Heart left ventricle (tissue), 16 donors: Measurements from ENCODE around the gene NEURL4. TPM values are rescaled to one million over a fixed set of nuclear protein-coding genes. Genes with fewer than 3 reads are reported as not detected.
A peak's percentile ranks its signal among the peaks of the same experiment; 100 is the strongest.

Source experiments
- ATAC-seq, 4 donors: fragments of 200-7000 bp; cut with Tn5 transposase; one replicate each; pipeline ENCODE4 v1.9.1; 2020 to 2022; ENCODE audit warnings: moderate library complexity in 4 of 4, mild to moderate bottlenecking in 3 of 4, moderate number of reproducible peaks in 1 of 4
- DNase-seq, 5 donors: peaks; one replicate each; pipeline ENCODE4 v3.0.0-alpha.2; 2020
- H3K27ac ChIP-seq, 12 donors: fragments of 200-600 bp; sonication (generic) in 4 of 12; one replicate each; pipeline versions ENCODE4 v1.5.0 to v1.8.0; 2016 to 2022; ENCODE audit warnings: mild to moderate bottlenecking in 2 of 12
- H3K27me3 ChIP-seq, 9 donors: fragments of 200-600 bp; sonication (generic) in 2 of 9; one replicate each; pipeline versions ENCODE4 v1.5.1 to v1.8.0; 2016 to 2022; ENCODE audit warnings: mild to moderate bottlenecking in 3 of 9
- H3K36me3 ChIP-seq, 9 donors: fragments of 200-600 bp; sonication (generic) in 2 of 9; one replicate each; pipeline versions ENCODE4 v1.5.0 to v1.8.0; 2018 to 2022; ENCODE audit warnings: mild to moderate bottlenecking in 2 of 9
- H3K4me1 ChIP-seq, 12 donors: fragments of 200-600 bp; sonication (generic) in 4 of 12; one replicate each; pipeline versions ENCODE4 v1.5.0 to v1.8.0; 2016 to 2022; ENCODE audit warnings: mild to moderate bottlenecking in 3 of 12
- H3K4me3 ChIP-seq, 12 donors: fragments of 200-600 bp; sonication (generic) in 4 of 12; one replicate each; pipeline versions ENCODE4 v1.5.0 to v1.8.0; 2017 to 2022; ENCODE audit warnings: mild to moderate bottlenecking in 9 of 12, moderate library complexity in 4 of 12
- H3K9me3 ChIP-seq, 12 donors: fragments of 200-600 bp; sonication (generic) in 4 of 12; one replicate each; pipeline versions ENCODE4 v1.5.0 to v1.8.0; 2016 to 2022; ENCODE audit warnings: mild to moderate bottlenecking in 1 of 12
- POLR2A ChIP-seq, 2 donors: fragments of 450-650 bp; IDR thresholded peaks; one replicate each; pipeline ENCODE4 v1.6.1; 2017; ENCODE audit warnings: antibody characterized with exemption in 2 of 2, mild to moderate bottlenecking in 2 of 2, moderate library complexity in 2 of 2
- WGBS, 4 donors: extraction: QIAGEN DNeasy Blood & Tissue Kit in 2 of 4; methylation state at CpG; one replicate each; pipeline versions ENCODE4 v1.1.5 to v1.1.7; 2013 to 2018; 5-methylcytosine and 5-hydroxymethylcytosine counted together
- intact Hi-C, 10 donors: fragments of 100-400 bp; cut with DNase I; formaldehyde crosslinking; loops; one replicate each; pipeline versions ENCODE4 v1.11.1 to v1.14.2; 2022
- polyA plus RNA-seq, 2 donors: library from polyadenylated mRNA; stranded (reverse); fragments of 200-250 nt; gene quantifications; one replicate each; pipeline ENCODE4 v1.2.3, GENCODE V29; 2013
- total RNA-seq, 9 donors: library from RNA; depleted of rRNA in 2 of 9; stranded (reverse); fragments of >200 nt in 2 of 9; fragmentation: NEBNext Ultra II Directional in 3 of 9; extraction: Animal tissue kit (Norgen Biotek cat#: 25700) in 3 of 9; gene quantifications; one replicate each; pipeline versions ENCODE4 v1.1.0 to v1.2.4, GENCODE V29; 2016 to 2023
- TF ChIP-seq, protein P1 (sequence below), 12 donors: fragments of 200-600 bp; sonication (generic) in 4 of 12; IDR thresholded peaks; one replicate each; pipeline versions ENCODE4 v1.5.0 to v1.8.0; 2018 to 2022; ENCODE audit warnings: antibody characterized with exemption in 12 of 12, mild to moderate bottlenecking in 5 of 12
- donor health status: ischemic (EF 13 %, LVEDD 7.1; RV severe dilation, severe dysfunction).
- donor health status: healthy with polysubstance abuse.
- donor health status: DM: no; HTN: yes; CAD: no.
- donor health status: DM: no; HTN: no; CAD: no.
- donor health status: ischemic (EF 25% LVEDD 6.9; RV normal size, moderate dysfunction).
- donor health status: ischemic (EF 25% LVEDD 5.7; RV mildly dilated, moderate dysfunction).
- donor health status: healthy.
- donor health status: DM: yes; HTN: yes; CAD: no.
- donor health status: ischemic (EF 35%, LVEDD 5.7; RV mildly dilated, moderate dysfunction).
- donor health status: nonischemic (EF 11% LVEDD 7.7; RV severe dilation, severe dysfunction).
- donor health status: DM: yes; HTN: yes; CAD: no.
- donor health status: PGD.
- donor health status: ischemic (EF 29% LVEDD 5.4; RV normal size, mild dysfunction).
- donor health status: nonischemic (EF 23%, LVEDD 6.1; RV moderate dilation, normal function).

The NEURL4 gene
- total and polyA plus RNA-seq, 11 donors = 13.6 to 39.2 (median 27.6) TPM

DNA sequence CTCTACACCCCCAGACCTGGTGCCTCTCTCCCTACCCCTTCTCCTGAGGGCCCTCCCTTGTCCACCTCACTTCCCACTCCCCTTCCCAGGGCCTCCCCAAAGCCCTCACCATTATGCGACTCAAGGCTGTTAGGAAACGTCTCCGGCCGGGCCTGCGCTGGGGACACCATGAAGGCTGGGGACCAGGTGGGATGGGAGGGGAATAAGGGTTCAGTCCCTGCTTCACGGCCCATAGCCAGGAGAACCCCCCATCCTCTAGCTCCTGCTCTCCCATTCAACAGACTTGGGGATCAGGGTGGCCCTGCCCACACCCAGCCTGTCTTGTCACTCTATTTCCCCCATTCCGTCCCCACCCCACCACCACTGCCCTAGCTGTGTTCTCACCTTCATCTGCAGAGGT, 2.1 kb downstream of the NEURL4 start:
- H3K36me3 ChIP-seq = peaks cover 0 to 49% (median 44%) of the 10 kb centered on the region in 9 donors
- DNase-seq (no peak), ATAC-seq (no peak)
- no peaks in the 10 kb centered on the region for H3K27me3 ChIP-seq
- WGBS, 4 donors = 86 to 94% (median 91%) methylated on average over 7 of the region's 7 CpGs
- peaks cover 0 to 24% (median 16%) of the 10 kb centered on the region in 12 donors for H3K4me1 ChIP-seq
- H3K4me3 ChIP-seq = no peak overlapping the region
- no peak overlapping the region for H3K27ac ChIP-seq
- H3K9me3 ChIP-seq = no peaks in the 10 kb centered on the region
- intact Hi-C loops = no loop called here
- TF ChIP-seq, protein P1, sequence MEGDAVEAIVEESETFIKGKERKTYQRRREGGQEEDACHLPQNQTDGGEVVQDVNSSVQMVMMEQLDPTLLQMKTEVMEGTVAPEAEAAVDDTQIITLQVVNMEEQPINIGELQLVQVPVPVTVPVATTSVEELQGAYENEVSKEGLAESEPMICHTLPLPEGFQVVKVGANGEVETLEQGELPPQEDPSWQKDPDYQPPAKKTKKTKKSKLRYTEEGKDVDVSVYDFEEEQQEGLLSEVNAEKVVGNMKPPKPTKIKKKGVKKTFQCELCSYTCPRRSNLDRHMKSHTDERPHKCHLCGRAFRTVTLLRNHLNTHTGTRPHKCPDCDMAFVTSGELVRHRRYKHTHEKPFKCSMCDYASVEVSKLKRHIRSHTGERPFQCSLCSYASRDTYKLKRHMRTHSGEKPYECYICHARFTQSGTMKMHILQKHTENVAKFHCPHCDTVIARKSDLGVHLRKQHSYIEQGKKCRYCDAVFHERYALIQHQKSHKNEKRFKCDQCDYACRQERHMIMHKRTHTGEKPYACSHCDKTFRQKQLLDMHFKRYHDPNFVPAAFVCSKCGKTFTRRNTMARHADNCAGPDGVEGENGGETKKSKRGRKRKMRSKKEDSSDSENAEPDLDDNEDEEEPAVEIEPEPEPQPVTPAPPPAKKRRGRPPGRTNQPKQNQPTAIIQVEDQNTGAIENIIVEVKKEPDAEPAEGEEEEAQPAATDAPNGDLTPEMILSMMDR (IDR thresholded peaks at IDR 0.05) = no peak
- no peak for TF ChIP-seq POLR2A (IDR thresholded peaks at IDR 0.05)

DNA sequence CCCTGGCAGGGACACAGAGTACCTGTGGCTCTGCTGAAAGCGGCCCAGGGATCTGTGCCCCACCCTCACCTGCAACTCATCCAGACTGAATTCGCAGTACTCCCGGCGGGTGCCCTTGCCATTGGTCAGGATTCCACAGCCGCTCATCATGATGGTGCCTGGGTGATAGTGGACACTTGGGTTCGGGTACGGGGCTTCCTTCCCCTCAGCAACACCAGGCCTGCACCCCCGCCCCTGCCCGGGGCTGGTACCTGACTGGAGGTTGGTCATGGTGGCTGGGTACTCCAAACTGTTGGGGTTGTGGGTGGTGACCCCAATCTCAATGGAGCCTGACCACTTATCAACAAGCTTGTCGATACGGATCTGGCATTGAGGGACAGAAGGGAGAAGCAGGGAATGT, 2.9 kb downstream of the NEURL4 start:
- Histone ChIP-seq H3K27ac (no peak overlapping the region), H3K27me3 (no peaks in the 10 kb centered on the region), H3K4me3 (no peak overlapping the region), H3K36me3 (peaks cover 0 to 57% (median 53%) of the 10 kb centered on the region in 9 donors), H3K4me1 (peaks cover 0 to 24% (median 16%) of the 10 kb centered on the region in 12 donors), H3K9me3 (no peaks in the 10 kb centered on the region)
- DNase-seq (no peak), ATAC-seq (no peak)
- 82 to 91% (median 85%) methylated on average over 5 to 11 of the region's 11 CpGs for WGBS, 4 donors
- TF ChIP-seq POLR2A (IDR thresholded peaks at IDR 0.05) = no peak
- TF ChIP-seq, protein P1 (IDR thresholded peaks at IDR 0.05) = no peak
- intact Hi-C loops = no loop called here

DNA sequence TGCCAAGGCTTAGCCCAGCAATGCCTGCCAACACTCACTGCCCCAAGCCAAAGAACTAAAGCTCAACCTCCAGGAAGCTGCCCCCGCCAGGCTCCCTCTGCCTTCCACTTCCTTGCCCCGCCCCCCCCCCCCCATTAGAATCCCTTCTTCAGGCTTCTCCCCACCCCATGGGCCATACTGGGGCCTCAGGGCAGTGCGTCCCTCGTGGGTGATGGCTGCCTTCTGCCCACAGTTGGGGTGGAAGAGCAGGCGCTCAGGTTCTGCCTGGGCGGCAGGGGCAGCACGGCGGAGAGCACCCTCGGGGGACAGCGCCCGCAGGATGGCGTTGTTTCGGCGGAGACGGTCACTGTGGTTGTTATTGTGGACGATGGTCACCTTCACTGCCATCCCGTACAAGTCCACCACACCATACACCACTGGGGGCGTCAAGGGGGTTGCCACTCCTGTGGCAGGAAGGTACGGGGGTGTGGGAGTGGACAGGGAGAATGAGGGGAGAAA, 4.1 kb downstream of the NEURL4 start:
- Histone ChIP-seq H3K4me1 (peaks cover 0 to 17% (median 10%) of the 10 kb centered on the region in 12 donors), H3K36me3 (peaks cover 0 to 68% (median 64%) of the 10 kb centered on the region in 9 donors), H3K27ac (no peak overlapping the region), H3K4me3 (no peak overlapping the region), H3K27me3 (no peaks in the 10 kb centered on the region), H3K9me3 (no peaks in the 10 kb centered on the region)
- DNase-seq (no peak), ATAC-seq (no peak)
- intact Hi-C loops = no loop called here
- TF ChIP-seq, protein P1 (IDR thresholded peaks at IDR 0.05) = no peak
- no peak for TF ChIP-seq POLR2A (IDR thresholded peaks at IDR 0.05)
- WGBS, 4 donors = 92 to 96% (median 93%) methylated on average over 18 to 19 of the region's 19 CpGs

DNA sequence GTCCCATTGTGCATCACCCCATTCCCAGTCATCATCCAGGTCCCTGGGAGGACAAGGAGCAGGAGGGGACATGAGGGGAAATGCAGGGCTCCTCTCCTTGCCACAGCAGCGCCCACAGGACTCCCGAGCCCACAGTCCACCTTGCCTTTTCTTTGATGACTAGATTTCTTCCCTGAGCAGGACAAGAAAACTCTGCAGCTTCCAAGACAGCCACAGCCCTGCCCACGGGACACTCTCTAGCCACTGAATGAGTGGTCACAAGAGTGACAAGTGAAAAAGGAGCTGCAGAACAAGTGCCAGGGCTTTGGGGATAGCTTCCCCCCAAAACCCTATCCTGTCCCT, 4.7 kb downstream of the NEURL4 start:
- no peak overlapping the region for H3K27ac ChIP-seq
- peaks cover 0 to 74% (median 67%) of the 10 kb centered on the region in 9 donors for H3K36me3 ChIP-seq
- H3K4me1 ChIP-seq = peaks cover 0 to 17% (median 9%) of the 10 kb centered on the region in 12 donors
- no peak for DNase-seq
- TF ChIP-seq POLR2A (IDR thresholded peaks at IDR 0.05) = no peak
- TF ChIP-seq, protein P1 (IDR thresholded peaks at IDR 0.05) = peak in 2 of 12 donors; percentile 4 to 18
- H3K4me3 ChIP-seq = no peak overlapping the region
- no peak for ATAC-seq
- H3K27me3 ChIP-seq = no peaks in the 10 kb centered on the region
- H3K9me3 ChIP-seq = no peaks in the 10 kb centered on the region
- intact Hi-C loops = no loop called here
- WGBS, 4 donors = 88 to 90% (median 89%) methylated on average over 3 of the region's 3 CpGs; no CpG with 5 or more reads in 1 of the 4 donors
